GM23338 (cell line): ENCODE results near the gene KCNH8. TPM values are rescaled to one million over a fixed set of nuclear protein-coding genes. Genes with fewer than 3 reads are reported as not detected.

Source experiments
- ATAC-seq: fragments of 200-7000 bp; cut with Tn5 transposase; 3 replicates; pipeline ENCODE4 v1.9.1; 2020
- DNase-seq: peaks from one replicate; pipeline ENCODE4 v3.0.0-alpha.2; 2015; ENCODE audit warnings: low spot score
- H2AFZ ChIP-seq: fragments of 200-600 bp; sonication (generic); 2 replicates; pipeline ENCODE4 v1.8.0; 2016; ENCODE audit warnings: antibody characterized with exemption, mild to moderate bottlenecking, moderate library complexity
- H3F3A ChIP-seq: fragments of 200-600 bp; sonication (generic); replicated peaks from 2 replicates; pipeline ENCODE4 v1.8.0; 2017; ENCODE audit warnings: antibody characterized with exemption, mixed run types, low read depth
- H3K27ac ChIP-seq: fragments of 200-600 bp; sonication (generic); 2 replicates; pipeline ENCODE4 v1.6.1; 2016; ENCODE audit warnings: low read depth
- H3K27me3 ChIP-seq: fragments of 200-600 bp; sonication (generic); 2 replicates; pipeline ENCODE4 v1.8.0; 2016; ENCODE audit warnings: mild to moderate bottlenecking, mixed run types, moderate library complexity; ENCODE audit not compliant: insufficient read depth
- H3K36me3 ChIP-seq: fragments of 200-600 bp; sonication (generic); 2 replicates; pipeline ENCODE4 v1.8.0; 2016; ENCODE audit warnings: mild to moderate bottlenecking; ENCODE audit not compliant: insufficient read depth
- H3K4me1 ChIP-seq: fragments of 200-600 bp; sonication (generic); 2 replicates; pipeline ENCODE4 v1.8.0; 2016; ENCODE audit warnings: mild to moderate bottlenecking, moderate library complexity; ENCODE audit not compliant: insufficient read depth
- H3K4me2 ChIP-seq: fragments of 200-600 bp; sonication (generic); 2 replicates; pipeline ENCODE4 v1.7.1; 2017; ENCODE audit warnings: mixed run types
- H3K4me3 ChIP-seq: fragments of 200-600 bp; sonication (generic); 2 replicates; pipeline ENCODE4 v1.6.1; 2016; ENCODE audit warnings: mixed run types
- H3K79me2 ChIP-seq: fragments of 200-600 bp; sonication (generic); replicated peaks from 2 replicates; pipeline ENCODE4 v1.8.0; 2017; ENCODE audit warnings: mild to moderate bottlenecking; ENCODE audit not compliant: insufficient read depth
- H3K9me2 ChIP-seq: fragments of 200-600 bp; sonication (generic); 2 replicates; pipeline ENCODE4 v1.8.0; 2017; ENCODE audit not compliant: insufficient read depth
- H4K20me1 ChIP-seq: fragments of 200-600 bp; sonication (generic); replicated peaks from 2 replicates; pipeline ENCODE4 v1.8.0; 2017; ENCODE audit warnings: mild to moderate bottlenecking; ENCODE audit not compliant: insufficient read depth
- H3K27ac Mint-ChIP-seq: 2 replicates; pipeline ENCODE4 v1.8.0; 2020; ENCODE audit warnings: inconsistent platforms, mild to moderate bottlenecking, moderate library complexity, mixed read lengths
- H3K27me3 Mint-ChIP-seq: 3 replicates; pipeline ENCODE4 v1.8.0; 2022; ENCODE audit warnings: low read depth, mild to moderate bottlenecking, moderate library complexity, mixed read lengths, inconsistent platforms; ENCODE audit not compliant: insufficient read depth, poor library complexity
- H3K36me3 Mint-ChIP-seq: 3 replicates; pipeline ENCODE4 v1.8.0; 2021; ENCODE audit warnings: low read depth, mild to moderate bottlenecking, inconsistent platforms, moderate library complexity, mixed read lengths
- H3K4me1 Mint-ChIP-seq: 3 replicates; pipeline ENCODE4 v1.8.0; 2020; ENCODE audit warnings: mild to moderate bottlenecking, inconsistent platforms, mixed read lengths
- H3K4me3 Mint-ChIP-seq: 3 replicates; pipeline ENCODE4 v1.8.0; 2021; ENCODE audit warnings: moderate library complexity, mild to moderate bottlenecking, inconsistent platforms, mixed read lengths
- H3K9me3 Mint-ChIP-seq: 3 replicates; pipeline ENCODE4 v1.8.0; 2020; ENCODE audit warnings: moderate library complexity, mild to moderate bottlenecking, inconsistent platforms, mixed read lengths
- CTCF ChIP-seq, 2 experiments: fragments of 200-600 bp in 1 of 2; sonication (generic) in 1 of 2; conservative IDR thresholded peaks; 2 replicates each; pipeline versions ENCODE4 v1.5.1 to v1.6.1; 2016 to 2017; ENCODE audit warnings: antibody characterized with exemption in 2 of 2, low read depth in 2 of 2, mild to moderate bottlenecking in 2 of 2, moderate library complexity in 1 of 2
- ETS1 ChIP-seq: IDR thresholded peaks from 2 replicates; pipeline ENCODE4 v1.6.1; 2016; ENCODE audit warnings: antibody characterized with exemption
- EZH2 ChIP-seq: fragments of 200-600 bp; sonication (generic); IDR thresholded peaks from one replicate; pipeline ENCODE4 v1.8.0; 2017; ENCODE audit warnings: antibody characterized with exemption, mild to moderate bottlenecking, low read depth; ENCODE audit not compliant: unreplicated experiment
- EZH2phosphoT487 ChIP-seq: fragments of 200-600 bp; sonication (generic); IDR thresholded peaks from one replicate; pipeline ENCODE4 v1.8.1; 2018; ENCODE audit warnings: antibody characterized with exemption; ENCODE audit not compliant: unreplicated experiment
- JUNB ChIP-seq: IDR thresholded peaks from one replicate; pipeline ENCODE4 v1.6.1; 2016; ENCODE audit warnings: antibody characterized with exemption; ENCODE audit not compliant: unreplicated experiment
- NANOG ChIP-seq: IDR thresholded peaks from 2 replicates; pipeline ENCODE4 v1.6.1; 2016; ENCODE audit warnings: antibody characterized with exemption, borderline replicate concordance
- REST ChIP-seq: IDR thresholded peaks from one replicate; pipeline ENCODE4 v1.6.1; 2018; ENCODE audit warnings: antibody characterized with exemption; ENCODE audit not compliant: unreplicated experiment
- ZNF331 ChIP-seq: fragments of 250-450 bp; sonication (Bioruptor Pico); IDR thresholded peaks from 2 replicates; pipeline ENCODE4 v1.5.0; 2020; ENCODE audit warnings: low read depth, mild to moderate bottlenecking, moderate library complexity
- ZNF462 ChIP-seq: fragments of 250-450 bp; sonication (Bioruptor Pico); IDR thresholded peaks from 2 replicates; pipeline ENCODE4 v1.5.0; 2020; ENCODE audit warnings: mild to moderate bottlenecking, moderate library complexity
- polyA plus RNA-seq: library from polyadenylated mRNA; unstranded; fragments of >200 nt; fragmentation: Nextera tagmentation; extraction: Ambion mirVana; gene quantifications from 2 replicates; pipeline ENCODE4 v1.2.1, GENCODE V29; 2016
- total RNA-seq: library from RNA; depleted of rRNA; stranded (reverse); fragments of >200 nt; shearing (Covaris generic); gene quantifications from 2 replicates; pipeline ENCODE4 v1.2.3, GENCODE V29; 2014

The KCNH8 gene
- total and polyA plus RNA-seq, 2 experiments from 2014 or later: 1.3 to 3.4 TPM

- ATAC-seq (no peak), DNase-seq (no peak)
- Histone ChIP-seq H3K36me3 (no peaks in the 10 kb centered on the region), H3F3A (no peaks in the 10 kb centered on the region), H3K4me2 (no peak overlapping the region), H3K4me3 (no peak overlapping the region), H3K27ac (no peak overlapping the region), H4K20me1 (no peaks in the 10 kb centered on the region), H3K4me1 (peaks cover 6% of the 10 kb centered on the region), H3K79me2 (no peaks in the 10 kb centered on the region), H3K27me3 (no peaks in the 10 kb centered on the region), H3K9me2 (0 out of 2 replicates have a peak, but pooled peaks cover 3% of the 10 kb centered on the region), H2AFZ (no peak overlapping the region)
- TF ChIP-seq JUNB (no peak), CTCF (conservative IDR thresholded peaks at IDR 0.05; ENCODE audit: low read depth in 2 of 2) (no peak), ZNF462 (CRISPR knock-in tag) (no peak), ZNF331 (CRISPR knock-in tag) (no peak), EZH2phosphoT487 (no peak), NANOG (no peak), EZH2 (no peak), ETS1 (no peak), REST (no peak)
- Mint-ChIP-seq H3K9me3 (no peaks in the 10 kb centered on the region), H3K36me3 (no peaks in the 10 kb centered on the region), H3K27me3 (no peaks in the 10 kb centered on the region), H3K4me1 (peaks cover 13% of the 10 kb centered on the region; the same call in 2 of the 3 replicates), H3K4me3 (no peak overlapping the region), H3K27ac (no peak overlapping the region)
Measured at GRCh38 chr3:19274576-19274975, 126.3 kb downstream of the KCNH8 start.
